BLaER1 treated with 17β-estradiol and CSF1 and Interleukin-3, amounts not matched to agents 10 nM and 100 nM (cell line): ENCODE results near the gene ATAD2B.
A peak's percentile ranks its signal among the peaks of the same experiment; 100 is the strongest.

Experiments
- H3K27ac ChIP-seq, 11 experiments: shearing (Covaris generic); formaldehyde crosslinking; 2 replicates each; pipeline ENCODE4 v1.8.1; 2022
- H3K27me3 ChIP-seq, 11 experiments: shearing (Covaris generic); formaldehyde crosslinking; 2 replicates each; pipeline ENCODE4 v1.8.1; 2022
- H3K36me3 ChIP-seq, 11 experiments: shearing (Covaris generic); formaldehyde crosslinking; 2 replicates each; pipeline ENCODE4 v1.8.1; 2022
- H3K4me1 ChIP-seq, 10 experiments: shearing (Covaris generic); formaldehyde crosslinking; 2 replicates each; pipeline ENCODE4 v1.8.1; 2022
- H3K4me2 ChIP-seq, 11 experiments: shearing (Covaris generic); formaldehyde crosslinking; 2 replicates each; pipeline ENCODE4 v1.8.1; 2022
- H3K4me3 ChIP-seq, 10 experiments: shearing (Covaris generic); formaldehyde crosslinking; 2 replicates each; pipeline ENCODE4 v1.8.1; 2022
- H3K9ac ChIP-seq, 11 experiments: shearing (Covaris generic); formaldehyde crosslinking; 2 replicates each; pipeline ENCODE4 v1.8.1; 2022
- H3K9me3 ChIP-seq, 11 experiments: shearing (Covaris generic); formaldehyde crosslinking; replicated peaks in 1 of 11; 2 replicates each; pipeline ENCODE4 v1.8.1; 2022
- H4K20me1 ChIP-seq, 11 experiments: shearing (Covaris generic); formaldehyde crosslinking; 2 replicates each; pipeline ENCODE4 v1.8.1; 2022
- Cebpa-rat ChIP-seq, 11 experiments: shearing (Covaris generic); IDR thresholded peaks; 2 replicates each; pipeline ENCODE4 v1.8.1; 2022

ATAD2B gene

GRCh38 chr2:23903034-23903433 lies 23.9 kb downstream of the ATAD2B start:
- no peak overlapping the region for H3K9ac ChIP-seq
- peaks cover 12 to 74% (median 43%) of the 10 kb centered on the region in 11 experiments; a peak in 19 of 22 replicates for H4K20me1 ChIP-seq
- peaks cover 10 to 28% (median 19%) of the 10 kb centered on the region in 11 experiments for H3K9me3 ChIP-seq
- peak overlapping the region in 5 of 11 experiments; percentile 21 to 73 (median 58); a peak in 7 of 22 replicates for H3K4me2 ChIP-seq
- no peak overlapping the region for H3K4me3 ChIP-seq
- H3K27ac ChIP-seq = no peak overlapping the region
- H3K27me3 ChIP-seq = no peaks in the 10 kb centered on the region
- no peak for TF ChIP-seq Cebpa-rat (IDR thresholded peaks at IDR 0.05)
- peaks cover 0 to 46% (median 16%) of the 10 kb centered on the region in 10 experiments; a peak in 15 of 20 replicates for H3K4me1 ChIP-seq
- peaks cover 0 to 20% (median 9%) of the 10 kb centered on the region in 11 experiments; a peak in 13 of 22 replicates for H3K36me3 ChIP-seq

GRCh38 chr2:23901966-23902846 lies 24.7 kb downstream of the ATAD2B start:
- Histone ChIP-seq H4K20me1 (peaks cover 12 to 82% (median 46%) of the 10 kb centered on the region in 11 experiments; a peak in 21 of 22 replicates), H3K4me3 (no peak overlapping the region), H3K4me1 (peaks cover 0 to 46% (median 16%) of the 10 kb centered on the region in 10 experiments; a peak in 15 of 20 replicates), H3K9me3 (peaks cover 15 to 32% (median 24%) of the 10 kb centered on the region in 11 experiments), H3K36me3 (peaks cover 0 to 24% (median 9%) of the 10 kb centered on the region in 11 experiments; a peak in 13 of 22 replicates), H3K9ac (no peak overlapping the region), H3K27ac (no peak overlapping the region), H3K27me3 (no peaks in the 10 kb centered on the region), H3K4me2 (peak overlapping the region in 5 of 11 experiments; percentile 21 to 73 (median 58); a peak in 7 of 22 replicates)
- no peak for TF ChIP-seq Cebpa-rat (IDR thresholded peaks at IDR 0.05)

GRCh38 chr2:23900541-23901322 lies 26.2 kb downstream of the ATAD2B start:
- H3K9ac ChIP-seq = no peak overlapping the region
- peaks cover 0 to 29% (median 17%) of the 10 kb centered on the region in 11 experiments; a peak in 16 of 22 replicates for H3K36me3 ChIP-seq
- no peak for TF ChIP-seq Cebpa-rat (IDR thresholded peaks at IDR 0.05)
- peaks cover 5 to 90% (median 52%) of the 10 kb centered on the region in 11 experiments; a peak in 21 of 22 replicates for H4K20me1 ChIP-seq
- H3K4me2 ChIP-seq = peak overlapping the region in 7 of 11 experiments; percentile 4 to 73 (median 33); a peak in 10 of 22 replicates
- H3K27ac ChIP-seq = peak overlapping the region in 3 of 11 experiments; percentile 7 to 35 (median 15); a peak in 2 of 22 replicates
- no peak overlapping the region for H3K4me3 ChIP-seq
- H3K27me3 ChIP-seq = no peaks in the 10 kb centered on the region
- H3K9me3 ChIP-seq = peaks cover 15 to 32% (median 24%) of the 10 kb centered on the region in 11 experiments
- H3K4me1 ChIP-seq = peaks cover 0 to 46% (median 16%) of the 10 kb centered on the region in 10 experiments; a peak in 15 of 20 replicates

GRCh38 chr2:23900133-23900532 lies 26.8 kb downstream of the ATAD2B start:
- H3K4me3 ChIP-seq = no peak overlapping the region
- H3K36me3 ChIP-seq = peaks cover 0 to 29% (median 14%) of the 10 kb centered on the region in 11 experiments; a peak in 16 of 22 replicates
- peaks cover 15 to 32% (median 24%) of the 10 kb centered on the region in 11 experiments for H3K9me3 ChIP-seq
- peak overlapping the region in 3 of 11 experiments; percentile 33 to 73 (median 48); a peak in 2 of 22 replicates for H3K4me2 ChIP-seq
- H3K27ac ChIP-seq = 0 out of 22 replicates have a peak overlapping the region, but pooled peaks of 2 of the 11 experiments have one; percentile 15 to 35
- H3K9ac ChIP-seq = no peak overlapping the region
- no peaks in the 10 kb centered on the region for H3K27me3 ChIP-seq
- TF ChIP-seq Cebpa-rat (IDR thresholded peaks at IDR 0.05) = no peak
- peaks cover 0 to 42% (median 14%) of the 10 kb centered on the region in 10 experiments; a peak in 15 of 20 replicates for H3K4me1 ChIP-seq
- peaks cover 2 to 85% (median 46%) of the 10 kb centered on the region in 11 experiments; a peak in 21 of 22 replicates for H4K20me1 ChIP-seq

- Histone ChIP-seq H3K27me3 (no peaks in the 10 kb centered on the region), H4K20me1 (peaks cover 0 to 9% (median 0%) of the 10 kb centered on the region in 11 experiments; a peak in 2 of 22 replicates), H3K9me3 (no peaks in the 10 kb centered on the region), H3K27ac (no peak overlapping the region), H3K9ac (no peak overlapping the region), H3K4me1 (no peaks in the 10 kb centered on the region), H3K4me3 (no peak overlapping the region), H3K4me2 (no peak overlapping the region), H3K36me3 (peaks cover 85 to 100% (median 93%) of the 10 kb centered on the region in 11 experiments)
- no peak for TF ChIP-seq Cebpa-rat (IDR thresholded peaks at IDR 0.05)
These were observed 55.7 kb downstream of the ATAD2B start for GRCh38 chr2:23871206-23871605.

- TF ChIP-seq Cebpa-rat (IDR thresholded peaks at IDR 0.05) = no peak
- no peaks in the 10 kb centered on the region for H3K4me1 ChIP-seq
- no peak overlapping the region for H3K9ac ChIP-seq
- no peaks in the 10 kb centered on the region for H3K9me3 ChIP-seq
- H3K27me3 ChIP-seq = no peaks in the 10 kb centered on the region
- H3K4me3 ChIP-seq = no peak overlapping the region
- H3K4me2 ChIP-seq = no peak overlapping the region
- H4K20me1 ChIP-seq = peaks cover 0 to 5% (median 0%) of the 10 kb centered on the region in 11 experiments; a peak in 3 of 22 replicates
- H3K36me3 ChIP-seq = peaks cover 79 to 100% (median 91%) of the 10 kb centered on the region in 11 experiments
- no peak overlapping the region for H3K27ac ChIP-seq
These were observed 59.5 kb downstream of the ATAD2B start for GRCh38 chr2:23867449-23867848.

GRCh38 chr2:23862716-23863426 lies 64.1 kb downstream of the ATAD2B start:
- no peak overlapping the region for H3K27ac ChIP-seq
- H3K9ac ChIP-seq = no peak overlapping the region

GRCh38 chr2:23861952-23862351 lies 65.0 kb downstream of the ATAD2B start:
- Histone ChIP-seq H3K9me3 (no peaks in the 10 kb centered on the region), H3K4me2 (no peak overlapping the region), H3K36me3 (peaks cover 66 to 100% (median 91%) of the 10 kb centered on the region in 11 experiments), H4K20me1 (no peaks in the 10 kb centered on the region; a peak in 2 of 22 replicates), H3K27ac (no peak overlapping the region), H3K9ac (no peak overlapping the region), H3K4me1 (no peaks in the 10 kb centered on the region), H3K27me3 (no peaks in the 10 kb centered on the region), H3K4me3 (no peak overlapping the region)
- TF ChIP-seq Cebpa-rat (IDR thresholded peaks at IDR 0.05) = no peak

More at GRCh38 chr2:23862716-23863426, 64.1 kb downstream of the ATAD2B start:
- H3K4me2 ChIP-seq = no peak overlapping the region
- no peaks in the 10 kb centered on the region for H3K4me1 ChIP-seq
- H3K36me3 ChIP-seq = peaks cover 71 to 100% (median 93%) of the 10 kb centered on the region in 11 experiments
- H3K4me3 ChIP-seq = no peak overlapping the region
- TF ChIP-seq Cebpa-rat (IDR thresholded peaks at IDR 0.05) = no peak
- no peaks in the 10 kb centered on the region; a peak in 2 of 22 replicates for H4K20me1 ChIP-seq
- H3K27me3 ChIP-seq = no peaks in the 10 kb centered on the region
- no peaks in the 10 kb centered on the region for H3K9me3 ChIP-seq
